Spleen (tissue), 11 donors: ENCODE measurements around the gene ADAMTS6. TPM values are rescaled to one million over a fixed set of nuclear protein-coding genes. Genes with fewer than 3 reads are reported as not detected.

Experiments
- DNase-seq: peaks from one replicate; pipeline ENCODE4 v3.0.0-alpha.2; 2020
- H3K27ac ChIP-seq, 8 donors: fragments of 200-600 bp; sonication (generic) in 7 of 8; 1 replicate in 4 of 8; 2 replicates in 4 of 8; pipeline versions ENCODE4 v1.5.0 to v1.8.0; 2016 to 2021; ENCODE audit warnings: inconsistent platforms in 4 of 8, mild to moderate bottlenecking in 4 of 8, moderate library complexity in 1 of 8
- H3K27me3 ChIP-seq, 7 donors: fragments of 200-600 bp; sonication (generic) in 6 of 7; replicated peaks in 1 of 7; 1 replicate in 4 of 7; 2 replicates in 3 of 7; pipeline versions ENCODE4 v1.5.0 to v1.8.0; 2016 to 2021; ENCODE audit warnings: inconsistent platforms in 3 of 7, mild to moderate bottlenecking in 1 of 7
- H3K36me3 ChIP-seq, 6 donors: fragments of 200-600 bp; sonication (generic) in 5 of 6; 1 replicate in 4 of 6; 2 replicates in 2 of 6; pipeline versions ENCODE4 v1.5.0 to v1.8.0; 2016 to 2021; ENCODE audit warnings: inconsistent platforms in 2 of 6
- H3K4me1 ChIP-seq, 6 donors: fragments of 200-600 bp; sonication (generic) in 5 of 6; 1 replicate in 3 of 6; 2 replicates in 3 of 6; pipeline versions ENCODE4 v1.5.0 to v1.8.0; 2016 to 2021; ENCODE audit warnings: inconsistent platforms in 3 of 6
- H3K4me3 ChIP-seq, 8 donors: fragments of 200-600 bp; sonication (generic) in 7 of 8; 1 replicate in 4 of 8; 2 replicates in 4 of 8; pipeline versions ENCODE4 v1.5.0 to v1.8.0; 2016 to 2021; ENCODE audit warnings: inconsistent platforms in 4 of 8, mild to moderate bottlenecking in 4 of 8, moderate library complexity in 2 of 8
- H3K9me3 ChIP-seq, 8 donors: fragments of 200-600 bp; sonication (generic) in 7 of 8; 1 replicate in 4 of 8; 2 replicates in 4 of 8; pipeline versions ENCODE4 v1.5.0 to v1.8.0; 2016 to 2021; ENCODE audit warnings: inconsistent platforms in 4 of 8
- CTCF ChIP-seq, 11 experiments: fragments of 200-600 bp in 7 of 11; fragments of 450-650 bp in 4 of 11; sonication (generic) in 4 of 11; IDR thresholded peaks in 8 of 11; conservative IDR thresholded peaks in 3 of 11; 1 replicate in 7 of 11; 2 replicates in 4 of 11; pipeline versions ENCODE4 v1.4.0 to v1.8.0; 2016 to 2021; ENCODE audit warnings: antibody characterized with exemption in 11 of 11, inconsistent platforms in 4 of 11, mild to moderate bottlenecking in 1 of 11
- POLR2A ChIP-seq, 3 donors: fragments of 450-650 bp; IDR thresholded peaks; one replicate each; pipeline ENCODE4 v1.5.1; 2017; ENCODE audit warnings: antibody characterized with exemption in 3 of 3, mild to moderate bottlenecking in 1 of 3
- POLR2AphosphoS5 ChIP-seq, 3 donors: sonication (generic); formaldehyde crosslinking; IDR thresholded peaks; one replicate each; pipeline ENCODE4 v1.5.1; 2017; ENCODE audit warnings: antibody characterized with exemption in 3 of 3
- WGBS, 5 donors: extraction: QIAGEN DNeasy Blood & Tissue Kit in 3 of 5; methylation state at CpG; one replicate each; pipeline versions ENCODE4 v1.1.5 to v1.1.7; 2013 to 2018; 5-methylcytosine and 5-hydroxymethylcytosine counted together
- intact Hi-C: fragments of 100-400 bp; cut with DNase I; formaldehyde crosslinking; loops from one replicate; pipeline ENCODE4 v1.15.0; 2023; ENCODE audit warnings: low total_unique reads
- polyA plus RNA-seq, 3 donors: library from polyadenylated mRNA; stranded (reverse); fragments of 200-250 nt; gene quantifications; one replicate each; pipeline ENCODE4 v1.2.1, GENCODE V29; 2013
- total RNA-seq, 7 donors: library from RNA; depleted of rRNA in 3 of 7; stranded (reverse); fragments of >200 nt in 3 of 7; fragmentation: NEBNext Ultra II Directional in 4 of 7; extraction: Animal tissue kit (Norgen Biotek cat#: 25700) in 4 of 7; gene quantifications; one replicate each; pipeline versions ENCODE4 v1.1.0 to v1.2.1, GENCODE V29; 2016 to 2021
- donor health status: healthy with polysubstance abuse.
- donor health status: DM: no; HTN: no; CAD: no; lungs with moderate emphysema.
- donor health status: DM: no; HTN: no; CAD: no.
- donor health status: Bipolar disorder and iron deficiency.
- donor health status: healthy.
- donor health status: DM: no; HTN: no; CAD: no.
- donor health status: DM: yes; HTN: yes; CAD: no.

The ADAMTS6 gene
- total and polyA plus RNA-seq, 10 donors = 1.1 to 16.4 (median 6.3) TPM

GRCh38 chr5:65423623-65424022 is 58.1 kb downstream of the ADAMTS6 start:
- WGBS, 5 donors = 80 to 98% (median 86%) methylated on average over 1 of the region's 1 CpG
- no peaks in the 10 kb centered on the region for H3K27me3 ChIP-seq
- no peak for TF ChIP-seq POLR2AphosphoS5 (IDR thresholded peaks at IDR 0.05)
- no peak for TF ChIP-seq CTCF (IDR thresholded peaks at IDR 0.05 in 8 of 11, conservative IDR thresholded peaks at IDR 0.05 in 3 of 11)
- TF ChIP-seq POLR2A (IDR thresholded peaks at IDR 0.05) = no peak
- H3K36me3 ChIP-seq = peaks cover 0 to 12% (median 0%) of the 10 kb centered on the region in 6 donors
- H3K27ac ChIP-seq = no peak overlapping the region
- H3K9me3 ChIP-seq = peaks cover 2 to 41% (median 34%) of the 10 kb centered on the region in 8 donors
- intact Hi-C loops = no loop called here
- no peak overlapping the region for H3K4me3 ChIP-seq
- no peaks in the 10 kb centered on the region for H3K4me1 ChIP-seq
- no peak for DNase-seq

GRCh38 chr5:65418661-65419060 is 63.1 kb downstream of the ADAMTS6 start:
- no peak overlapping the region for H3K4me3 ChIP-seq
- H3K9me3 ChIP-seq = peaks cover 2 to 66% (median 56%) of the 10 kb centered on the region in 8 donors
- no peak for DNase-seq
- TF ChIP-seq POLR2AphosphoS5 (IDR thresholded peaks at IDR 0.05) = no peak
- TF ChIP-seq CTCF (IDR thresholded peaks at IDR 0.05 in 8 of 11, conservative IDR thresholded peaks at IDR 0.05 in 3 of 11) = no peak
- no peak for TF ChIP-seq POLR2A (IDR thresholded peaks at IDR 0.05)
- H3K27me3 ChIP-seq = no peaks in the 10 kb centered on the region
- intact Hi-C loops = no loop called here
- 90 to 100% (median 96%) methylated on average over 2 of the region's 2 CpGs for WGBS, 5 donors
- no peaks in the 10 kb centered on the region for H3K4me1 ChIP-seq
- no peak overlapping the region for H3K27ac ChIP-seq
- H3K36me3 ChIP-seq = peaks cover 0 to 12% (median 0%) of the 10 kb centered on the region in 6 donors

GRCh38 chr5:65413822-65414221 is 67.9 kb downstream of the ADAMTS6 start:
- H3K36me3 ChIP-seq = no peaks in the 10 kb centered on the region
- no peak for TF ChIP-seq POLR2A (IDR thresholded peaks at IDR 0.05)
- TF ChIP-seq POLR2AphosphoS5 (IDR thresholded peaks at IDR 0.05) = no peak
- no peak for TF ChIP-seq CTCF (IDR thresholded peaks at IDR 0.05 in 8 of 11, conservative IDR thresholded peaks at IDR 0.05 in 3 of 11)
- WGBS, 5 donors = 31 to 61% (median 45%) methylated on average over 2 of the region's 2 CpGs

GRCh38 chr5:65412842-65413241 is 68.9 kb downstream of the ADAMTS6 start:
- peaks cover 0 to 17% (median 13%) of the 10 kb centered on the region in 8 donors for H3K9me3 ChIP-seq
- intact Hi-C loops = no loop called here
- 92 to 98% (median 93%) methylated on average over 2 of the region's 2 CpGs for WGBS, 5 donors
- H3K27me3 ChIP-seq = no peaks in the 10 kb centered on the region
- no peaks in the 10 kb centered on the region for H3K4me1 ChIP-seq
- no peak for DNase-seq
- H3K27ac ChIP-seq = no peak overlapping the region
- no peak overlapping the region for H3K4me3 ChIP-seq
- no peaks in the 10 kb centered on the region for H3K36me3 ChIP-seq
- TF ChIP-seq POLR2AphosphoS5 (IDR thresholded peaks at IDR 0.05) (no peak), POLR2A (IDR thresholded peaks at IDR 0.05) (no peak), CTCF (IDR thresholded peaks at IDR 0.05 in 8 of 11, conservative IDR thresholded peaks at IDR 0.05 in 3 of 11) (no peak)

More at GRCh38 chr5:65413822-65414221, 67.9 kb downstream of the ADAMTS6 start:
- intact Hi-C loops = no loop called here
- H3K27ac ChIP-seq = no peak overlapping the region
- H3K4me3 ChIP-seq = no peak overlapping the region
- H3K9me3 ChIP-seq = peaks cover 0 to 27% (median 23%) of the 10 kb centered on the region in 8 donors
- no peaks in the 10 kb centered on the region for H3K27me3 ChIP-seq
- no peak for DNase-seq
- no peaks in the 10 kb centered on the region for H3K4me1 ChIP-seq
